MM.1S (cell line): ENCODE data around the gene ELOVL6.
"Not testable (repeated sequence)": the region's sequence is repeated elsewhere in the genome, so short reads cannot be mapped to it uniquely, and the experiment has no call there.

Experiments used
- DNase-seq: peaks from one replicate; pipeline ENCODE4 v3.0.0-alpha.2; 2015
- H2AFZ ChIP-seq: fragments of 300-600 bp; sonication (generic); 2 replicates; pipeline ENCODE4 v1.6.0; 2016; ENCODE audit warnings: antibody characterized with exemption, low read length
- H3F3A ChIP-seq: fragments of 300-600 bp; sonication (generic); 2 replicates; pipeline ENCODE4 v1.6.1; 2016; ENCODE audit warnings: mild to moderate bottlenecking, antibody characterized with exemption, low read length, moderate library complexity, mixed read lengths; ENCODE audit not compliant: insufficient read depth
- H3K27ac ChIP-seq: fragments of 300-600 bp; sonication (generic); 2 replicates; pipeline ENCODE4 v1.5.1; 2016; ENCODE audit warnings: mild to moderate bottlenecking, low read length
- H3K27me3 ChIP-seq: fragments of 300-600 bp; sonication (generic); replicated peaks from 2 replicates; pipeline ENCODE4 v1.6.0; 2016; ENCODE audit warnings: low read length; ENCODE audit not compliant: insufficient read depth
- H3K36me3 ChIP-seq: fragments of 300-600 bp; sonication (generic); replicated peaks from 2 replicates; pipeline ENCODE4 v1.6.1; 2016; ENCODE audit warnings: mild to moderate bottlenecking, low read length, mixed read lengths; ENCODE audit not compliant: insufficient read depth
- H3K4me1 ChIP-seq: fragments of 300-600 bp; sonication (generic); 2 replicates; pipeline ENCODE4 v1.6.1; 2016; ENCODE audit warnings: low read length, mixed read lengths
- H3K4me2 ChIP-seq: fragments of 300-600 bp; sonication (generic); 2 replicates; pipeline ENCODE4 v1.6.0; 2016; ENCODE audit warnings: low read depth, low read length
- H3K4me3 ChIP-seq: fragments of 300-600 bp; sonication (generic); 2 replicates; pipeline ENCODE4 v1.5.1; 2016; ENCODE audit warnings: low read length, mixed read lengths
- H3K79me2 ChIP-seq: fragments of 300-600 bp; sonication (generic); 2 replicates; pipeline ENCODE4 v1.6.1; 2016; ENCODE audit warnings: mixed run types, low read length, mixed read lengths
- H3K9ac ChIP-seq: fragments of 300-600 bp; sonication (generic); 2 replicates; pipeline ENCODE4 v1.6.1; 2016; ENCODE audit warnings: low read length, mixed read lengths
- H3K9me2 ChIP-seq: fragments of 300-600 bp; sonication (generic); replicated peaks from 2 replicates; pipeline ENCODE4 v1.6.1; 2016; ENCODE audit warnings: mild to moderate bottlenecking, low read length, mixed read lengths; ENCODE audit not compliant: insufficient read depth
- H3K9me3 ChIP-seq: fragments of 300-600 bp; sonication (generic); replicated peaks from 2 replicates; pipeline ENCODE4 v1.6.1; 2016; ENCODE audit warnings: mild to moderate bottlenecking, low read length, mixed read lengths; ENCODE audit not compliant: insufficient read depth
- H4K20me1 ChIP-seq: fragments of 300-600 bp; sonication (generic); 2 replicates; pipeline ENCODE4 v1.6.1; 2016; ENCODE audit warnings: mild to moderate bottlenecking, low read length, moderate library complexity, mixed read lengths; ENCODE audit not compliant: insufficient read depth
- CTCF ChIP-seq: fragments of 300-600 bp; sonication (generic); IDR thresholded peaks from 2 replicates; pipeline ENCODE4 v1.5.1; 2016; ENCODE audit warnings: antibody characterized with exemption, low read length, mixed read lengths
- EZH2 ChIP-seq: fragments of 300-600 bp; sonication (generic); optimal IDR thresholded peaks from 2 replicates; pipeline ENCODE3; 2017; ENCODE audit warnings: low read depth, mild to moderate bottlenecking, antibody characterized with exemption, low read length, mixed read lengths
- EZH2phosphoT487 ChIP-seq: fragments of 300-600 bp; sonication (generic); IDR thresholded peaks from 2 replicates; pipeline ENCODE4 v1.6.1; 2018; ENCODE audit warnings: antibody characterized with exemption, low read length

ELOVL6 gene

GRCh38 chr4:110245577-110245976 is 47.2 kb upstream of the ELOVL6 start:
- Histone ChIP-seq H3K9ac (no peak overlapping the region), H3K9me3 (no peaks in the 10 kb centered on the region), H4K20me1 (no peaks in the 10 kb centered on the region), H3K9me2 (no peaks in the 10 kb centered on the region), H3K4me1 (no peaks in the 10 kb centered on the region), H3K4me3 (no peak overlapping the region), H3F3A (no peaks in the 10 kb centered on the region), H3K27me3 (no peaks in the 10 kb centered on the region), H3K36me3 (no peaks in the 10 kb centered on the region), H3K79me2 (no peaks in the 10 kb centered on the region), H2AFZ (no peak overlapping the region), H3K27ac (no peak overlapping the region), H3K4me2 (no peak overlapping the region)
- no peak for DNase-seq
- no peak for TF ChIP-seq CTCF
- no peak for TF ChIP-seq EZH2phosphoT487
- TF ChIP-seq EZH2 = no peak

GRCh38 chr4:110236324-110236723 is 37.9 kb upstream of the ELOVL6 start:
- Histone ChIP-seq H3K9me2 (no peaks in the 10 kb centered on the region), H3K9ac (no peak overlapping the region), H3K27ac (no peak overlapping the region), H4K20me1 (no peaks in the 10 kb centered on the region), H3K36me3 (no peaks in the 10 kb centered on the region), H3K27me3 (no peaks in the 10 kb centered on the region), H3K79me2 (no peaks in the 10 kb centered on the region), H3K4me2 (no peak overlapping the region), H3K4me1 (no peaks in the 10 kb centered on the region), H3F3A (no peaks in the 10 kb centered on the region), H3K4me3 (no peak overlapping the region), H2AFZ (no peak overlapping the region), H3K9me3 (no peaks in the 10 kb centered on the region)
- TF ChIP-seq EZH2 (no peak), EZH2phosphoT487 (no peak), CTCF (no peak)
- no peak for DNase-seq

GRCh38 chr4:110233581-110233980 is 35.2 kb upstream of the ELOVL6 start:
- H3K27ac ChIP-seq, H3K4me1 ChIP-seq, H3K4me2 ChIP-seq, H3K9me3 ChIP-seq, H3K9ac ChIP-seq, H3K4me3 ChIP-seq, H3K27me3 ChIP-seq, H2AFZ ChIP-seq, H3K79me2 ChIP-seq, DNase-seq, H4K20me1 ChIP-seq, H3F3A ChIP-seq, H3K9me2 ChIP-seq, H3K36me3 ChIP-seq: not testable (repeated sequence)

GRCh38 chr4:110231869-110232268 is 33.5 kb upstream of the ELOVL6 start:
- no peak for DNase-seq
- H3F3A ChIP-seq = no peaks in the 10 kb centered on the region
- H3K9ac ChIP-seq = no peak overlapping the region
- no peak overlapping the region for H3K4me3 ChIP-seq
- no peak overlapping the region for H3K27ac ChIP-seq
- H2AFZ ChIP-seq = no peak overlapping the region
- TF ChIP-seq EZH2phosphoT487 = no peak
- TF ChIP-seq CTCF = no peak
- H3K4me1 ChIP-seq = no peaks in the 10 kb centered on the region
- H3K9me2 ChIP-seq = no peaks in the 10 kb centered on the region
- H3K79me2 ChIP-seq = no peaks in the 10 kb centered on the region
- H3K36me3 ChIP-seq = no peaks in the 10 kb centered on the region
- no peak overlapping the region for H3K4me2 ChIP-seq
- H4K20me1 ChIP-seq = no peaks in the 10 kb centered on the region
- H3K9me3 ChIP-seq = no peaks in the 10 kb centered on the region
- H3K27me3 ChIP-seq = no peaks in the 10 kb centered on the region
